ENCODE measurements around the gene PTGS2. TPM values are rescaled to one million over a fixed set of nuclear protein-coding genes. Genes with fewer than 3 reads are reported as not detected.

Gene PTGS2
- total and polyA plus RNA-seq, 4 donors, result 5.3 to 20.6 (median 15.5) TPM

DNA sequence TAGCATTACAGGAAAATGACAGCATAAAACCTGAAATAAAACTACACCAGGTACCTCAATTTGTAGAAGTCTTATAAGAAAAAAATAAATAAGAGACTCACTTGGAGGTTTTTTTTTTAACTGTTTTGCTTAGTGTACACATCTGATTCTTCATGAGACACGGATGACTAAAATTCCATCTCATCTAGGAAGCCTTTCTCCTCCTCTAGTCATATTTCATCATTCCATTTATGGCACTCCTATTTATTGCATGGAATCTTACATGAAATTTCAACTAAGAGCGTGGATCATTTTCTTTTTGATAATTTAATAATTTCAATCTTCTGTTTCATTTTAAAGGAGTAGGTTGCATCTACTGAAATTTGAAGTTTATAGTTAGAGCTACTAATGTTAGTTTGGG lies 1.6 kb upstream of the PTGS2 start:
- DNase-seq (no peak), ATAC-seq (ENCODE audit: insufficient read depth, low FRiP score) (no peak)
- H3K4me3 ChIP-seq, result no peak overlapping the region
- no peak overlapping the region for H3K27ac ChIP-seq (ENCODE audit: low read depth in 1 of 2, low read length in 1 of 2)
- no peaks in the 10 kb centered on the region for H3K27me3 ChIP-seq (ENCODE audit: control insufficient read depth in 3 of 3, insufficient read depth in 3 of 3, low read length in 2 of 3)
- H3K9me3 ChIP-seq (ENCODE audit: control insufficient read depth in 4 of 4, insufficient read depth in 3 of 4, low read length in 3 of 4), result no peaks in the 10 kb centered on the region
- H3K4me1 ChIP-seq (ENCODE audit: control insufficient read depth in 5 of 5, insufficient read depth in 5 of 5, low read length in 5 of 5), result peaks cover 0 to 16% (median 0%) of the 10 kb centered on the region in 5 donors
- TF ChIP-seq, protein P1, sequence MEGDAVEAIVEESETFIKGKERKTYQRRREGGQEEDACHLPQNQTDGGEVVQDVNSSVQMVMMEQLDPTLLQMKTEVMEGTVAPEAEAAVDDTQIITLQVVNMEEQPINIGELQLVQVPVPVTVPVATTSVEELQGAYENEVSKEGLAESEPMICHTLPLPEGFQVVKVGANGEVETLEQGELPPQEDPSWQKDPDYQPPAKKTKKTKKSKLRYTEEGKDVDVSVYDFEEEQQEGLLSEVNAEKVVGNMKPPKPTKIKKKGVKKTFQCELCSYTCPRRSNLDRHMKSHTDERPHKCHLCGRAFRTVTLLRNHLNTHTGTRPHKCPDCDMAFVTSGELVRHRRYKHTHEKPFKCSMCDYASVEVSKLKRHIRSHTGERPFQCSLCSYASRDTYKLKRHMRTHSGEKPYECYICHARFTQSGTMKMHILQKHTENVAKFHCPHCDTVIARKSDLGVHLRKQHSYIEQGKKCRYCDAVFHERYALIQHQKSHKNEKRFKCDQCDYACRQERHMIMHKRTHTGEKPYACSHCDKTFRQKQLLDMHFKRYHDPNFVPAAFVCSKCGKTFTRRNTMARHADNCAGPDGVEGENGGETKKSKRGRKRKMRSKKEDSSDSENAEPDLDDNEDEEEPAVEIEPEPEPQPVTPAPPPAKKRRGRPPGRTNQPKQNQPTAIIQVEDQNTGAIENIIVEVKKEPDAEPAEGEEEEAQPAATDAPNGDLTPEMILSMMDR (IDR thresholded peaks at IDR 0.05; ENCODE audit: control extremely low read depth, extremely low read depth), result no peak
- 70 to 80% methylated on average over 2 of the region's 2 CpGs for WGBS, 2 donors
- no peaks in the 10 kb centered on the region for H3K36me3 ChIP-seq (ENCODE audit: control insufficient read depth in 4 of 4, insufficient read depth in 4 of 4, low read length in 4 of 4)
- H3K9ac ChIP-seq (ENCODE audit: insufficient read depth in 1 of 2, low read length in 2 of 2), result no peak overlapping the region

DNA sequence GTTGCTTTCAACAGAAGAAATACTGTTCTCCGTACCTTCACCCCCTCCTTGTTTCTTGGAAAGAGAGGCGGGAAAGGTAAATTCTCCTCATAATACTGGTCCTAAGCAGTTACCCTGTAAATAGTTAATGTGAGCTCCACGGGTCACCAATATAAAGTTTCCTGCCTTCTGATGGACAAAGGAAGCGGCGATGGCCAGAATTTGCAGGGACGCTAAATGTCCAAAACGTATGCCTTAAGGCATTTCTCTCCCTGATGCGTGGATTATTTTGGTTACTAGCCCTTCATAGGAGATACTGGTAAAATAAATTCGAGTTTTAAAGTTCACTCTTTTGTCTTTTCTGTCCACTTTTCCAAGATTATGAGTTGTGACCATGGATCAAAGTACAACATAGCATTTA lies 898 bp upstream of the PTGS2 start:
- Histone ChIP-seq H3K9me3 (ENCODE audit: control insufficient read depth in 4 of 4, insufficient read depth in 3 of 4, low read length in 3 of 4) (no peaks in the 10 kb centered on the region), H3K4me3 (no peak overlapping the region), H3K27ac (ENCODE audit: low read depth in 1 of 2, low read length in 1 of 2) (peak overlapping the region in 1 of 2 donors; percentile 43), H3K9ac (ENCODE audit: insufficient read depth in 1 of 2, low read length in 2 of 2) (peak overlapping the region; percentile 43 to 93), H3K4me1 (ENCODE audit: control insufficient read depth in 5 of 5, insufficient read depth in 5 of 5, low read length in 5 of 5) (peaks cover 0 to 16% (median 0%) of the 10 kb centered on the region in 5 donors), H3K27me3 (ENCODE audit: control insufficient read depth in 3 of 3, insufficient read depth in 3 of 3, low read length in 2 of 3) (no peaks in the 10 kb centered on the region), H3K36me3 (ENCODE audit: control insufficient read depth in 4 of 4, insufficient read depth in 4 of 4, low read length in 4 of 4) (peaks cover 0 to 2% (median 0%) of the 10 kb centered on the region in 4 donors)
- TF ChIP-seq, protein P1 (IDR thresholded peaks at IDR 0.05; ENCODE audit: control extremely low read depth, extremely low read depth), result no peak
- DNase-seq (peak in 2 of 3 donors; percentile 18 to 51), ATAC-seq (ENCODE audit: insufficient read depth, low FRiP score) (no peak)
- 17 to 20% methylated on average over 9 of the region's 9 CpGs for WGBS, 2 donors

DNA sequence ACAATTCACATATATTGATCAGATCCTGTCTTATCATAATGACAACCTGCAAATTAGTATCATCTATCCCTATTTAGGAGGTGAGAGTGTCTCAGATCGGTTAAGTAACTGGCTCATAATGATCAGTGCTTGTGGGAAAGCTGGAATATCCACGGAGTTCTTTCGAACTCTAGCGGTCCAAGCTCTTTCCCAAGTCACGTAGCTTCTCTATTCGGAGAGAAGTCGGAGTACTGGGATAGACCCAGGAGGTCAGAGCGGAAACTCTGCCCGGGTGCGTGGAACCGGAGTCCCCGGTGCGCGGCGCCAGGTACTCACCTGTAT lies 339 bp downstream of the PTGS2 start:
- no peak for ATAC-seq (ENCODE audit: insufficient read depth, low FRiP score)

More for the DNA sequence above, 339 bp downstream of the PTGS2 start:
- TF ChIP-seq, protein P1 (IDR thresholded peaks at IDR 0.05; ENCODE audit: control extremely low read depth, extremely low read depth), result no peak
- Histone ChIP-seq H3K27me3 (ENCODE audit: control insufficient read depth in 3 of 3, insufficient read depth in 3 of 3, low read length in 2 of 3) (no peaks in the 10 kb centered on the region), H3K36me3 (ENCODE audit: control insufficient read depth in 4 of 4, insufficient read depth in 4 of 4, low read length in 4 of 4) (peaks cover 0 to 4% (median 1%) of the 10 kb centered on the region in 4 donors), H3K4me1 (ENCODE audit: control insufficient read depth in 5 of 5, insufficient read depth in 5 of 5, low read length in 5 of 5) (peaks cover 0 to 16% (median 0%) of the 10 kb centered on the region in 5 donors), H3K4me3 (peak overlapping the region; percentile 58), H3K9ac (ENCODE audit: insufficient read depth in 1 of 2, low read length in 2 of 2) (peak overlapping the region; percentile 43 to 93), H3K9me3 (ENCODE audit: control insufficient read depth in 4 of 4, insufficient read depth in 3 of 4, low read length in 3 of 4) (no peaks in the 10 kb centered on the region), H3K27ac (ENCODE audit: low read depth in 1 of 2, low read length in 1 of 2) (peak overlapping the region in 1 of 2 donors; percentile 92)
- DNase-seq, result no peak
- WGBS, 2 donors, result 1 to 2% methylated on average over 15 of the region's 15 CpGs
